Naive thymus-derived CD4-positive, alpha-beta T cell (primary cell): ENCODE data around the gene DPP6. TPM values are rescaled to one million over a fixed set of nuclear protein-coding genes. Genes with fewer than 3 reads are reported as not detected.
A peak's percentile ranks its signal among the peaks of the same experiment; 100 is the strongest.
"Not testable (repeated sequence)": the region's sequence is repeated elsewhere in the genome, so short reads cannot be mapped to it uniquely, and the experiment has no call there.

ENCODE experiments used
- ATAC-seq: fragments of 150-1000 bp; cut with Tn5 transposase; 2 replicates; pipeline ENCODE4 v1.10.0; 2021; ENCODE audit warnings: mild to moderate bottlenecking, moderate library complexity
- CTCF ChIA-PET: fragments of 350-600 bp; sonication (Branson Sonifier 250); formaldehyde crosslinking; loops from one replicate; lab custom pipeline; 2021; ENCODE audit warnings: antibody characterized with exemption; lab: Charles Lee
- POLR2A ChIA-PET: fragments of 350-600 bp; sonication (Branson Sonifier 250); formaldehyde crosslinking; loops from one replicate; lab custom pipeline; 2021; ENCODE audit warnings: antibody characterized with exemption, inconsistent platforms; lab: Charles Lee
- DNase-seq, 9 donors: peaks; one replicate each; pipeline versions ENCODE4 v3.0.0 to v3.0.0-alpha.2; 2020 to 2022; ENCODE audit warnings: mixed read lengths in 1 of 9
- H3K27ac ChIP-seq: one replicate; pipeline ENCODE4 v1.7.0; 2013; ENCODE audit warnings: mild to moderate bottlenecking, low read depth, low read length, moderate library complexity
- H3K27me3 ChIP-seq, 2 donors: one replicate each; pipeline ENCODE4 v1.7.0; 2013; ENCODE audit warnings: low read length in 2 of 2, mild to moderate bottlenecking in 2 of 2, moderate library complexity in 2 of 2; ENCODE audit not compliant: control insufficient read depth in 2 of 2, insufficient read depth in 2 of 2
- H3K36me3 ChIP-seq, 3 experiments: 1 replicate in 2 of 3; 2 replicates in 1 of 3; pipeline ENCODE4 v1.7.0; 2013; ENCODE audit warnings: low read length in 3 of 3, mild to moderate bottlenecking in 3 of 3, moderate library complexity in 1 of 3; ENCODE audit not compliant: insufficient read depth in 3 of 3, control insufficient read depth in 2 of 3
- H3K4me1 ChIP-seq, 2 donors: one replicate each; pipeline ENCODE4 v1.7.0; 2013; ENCODE audit warnings: low read length in 2 of 2, mild to moderate bottlenecking in 2 of 2, moderate library complexity in 1 of 2; ENCODE audit not compliant: control insufficient read depth in 2 of 2, insufficient read depth in 2 of 2
- H3K4me3 ChIP-seq: 2 replicates; pipeline ENCODE4 v1.7.0; 2013; ENCODE audit warnings: mild to moderate bottlenecking, low read length
- H3K9me3 ChIP-seq, 3 experiments: 1 replicate in 2 of 3; 2 replicates in 1 of 3; pipeline ENCODE4 v1.7.0; 2013; ENCODE audit warnings: low read length in 3 of 3; ENCODE audit not compliant: control insufficient read depth in 2 of 3
- H3K27ac Mint-ChIP-seq, 9 donors: one replicate each; pipeline ENCODE4 v1.8.0; 2020 to 2022; ENCODE audit warnings: mixed read lengths in 9 of 9, mild to moderate bottlenecking in 8 of 9, moderate library complexity in 5 of 9, inconsistent platforms in 2 of 9
- H3K27me3 Mint-ChIP-seq, 5 donors: one replicate each; pipeline ENCODE4 v1.8.0; 2021 to 2022; ENCODE audit warnings: mixed read lengths in 5 of 5, mild to moderate bottlenecking in 1 of 5
- H3K36me3 Mint-ChIP-seq, 5 donors: one replicate each; pipeline ENCODE4 v1.8.0; 2020 to 2022; ENCODE audit warnings: mixed read lengths in 5 of 5, mild to moderate bottlenecking in 3 of 5, inconsistent platforms in 1 of 5
- H3K4me1 Mint-ChIP-seq, 7 donors: one replicate each; pipeline ENCODE4 v1.8.0; 2020 to 2022; ENCODE audit warnings: mixed read lengths in 7 of 7, mild to moderate bottlenecking in 3 of 7, inconsistent platforms in 1 of 7
- H3K4me3 Mint-ChIP-seq, 10 donors: one replicate each; pipeline ENCODE4 v1.8.0; 2020 to 2022; ENCODE audit warnings: mild to moderate bottlenecking in 10 of 10, mixed read lengths in 10 of 10, moderate library complexity in 6 of 10, inconsistent platforms in 2 of 10
- H3K9me3 Mint-ChIP-seq, 11 donors: one replicate each; pipeline ENCODE4 v1.8.0; 2020 to 2022; ENCODE audit warnings: mixed read lengths in 11 of 11, mild to moderate bottlenecking in 4 of 11, inconsistent platforms in 1 of 11, moderate library complexity in 1 of 11
- intact Hi-C, 2 donors: fragments of 100-400 bp; cut with micrococcal nuclease; formaldehyde crosslinking; loops; one replicate each; pipeline ENCODE4 v1.15.1; 2023
- polyA plus RNA-seq, 2 donors: library from polyadenylated mRNA; unstranded; fragments of 300-500 nt; fragmentation: Illumina TruSeq; gene quantifications; one replicate each; pipeline ENCODE4 v1.2.3, GENCODE V29; 2021
- total RNA-seq, 6 experiments: library from RNA in 5 of 6; stranded (reverse) in 5 of 6; gene quantifications; 1 replicate in 5 of 6; 2 replicates in 1 of 6; pipeline ENCODE4 v1.2.3 and lab custom pipeline; 2021 to 2026

DPP6 gene
- total and polyA plus RNA-seq, 7 experiments from 2014 or later: not detected

DNA sequence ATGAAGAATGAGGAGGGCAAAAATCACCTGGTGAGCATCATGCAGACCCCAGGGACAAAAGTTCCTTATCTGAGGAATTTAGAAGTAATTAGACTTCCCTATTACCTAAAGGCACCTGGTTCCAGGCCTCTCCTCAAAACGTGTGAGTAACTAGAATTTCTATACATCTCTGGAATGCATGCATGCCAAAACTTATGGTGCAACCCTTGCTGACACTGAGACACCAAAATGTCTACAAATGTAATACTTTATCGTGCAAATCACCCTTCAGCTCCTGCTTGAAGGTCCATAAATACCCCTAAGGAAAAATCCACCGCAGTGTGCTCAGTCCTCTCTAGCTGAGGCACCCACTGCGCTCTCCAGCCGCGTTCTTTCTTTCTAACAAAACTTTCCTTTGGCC lies 866.5 kb downstream of the DPP6 start:
- CTCF ChIA-PET: interaction anchor here (0.5 to 1.4 kb wide), 3 partner anchors 8 to 90 kb away, joined by 3 to 4 read pairs (median 3); no protein-coding TSS in a partner anchor
- Mint-ChIP-seq H3K4me1 (peaks cover 2 to 6% (median 3%) of the 10 kb centered on the region in 7 donors), H3K4me3 (no peak overlapping the region), H3K27ac (peak overlapping the region in 1 of 9 donors; percentile 30), H3K9me3 (peaks cover 0 to 2% (median 0%) of the 10 kb centered on the region in 11 donors), H3K36me3 (no peaks in the 10 kb centered on the region), H3K27me3 (peaks cover 3 to 13% (median 6%) of the 10 kb centered on the region in 5 donors)
- Histone ChIP-seq H3K27me3 (no peaks in the 10 kb centered on the region), H3K4me1 (no peaks in the 10 kb centered on the region), H3K9me3 (no peaks in the 10 kb centered on the region), H3K36me3 (no peaks in the 10 kb centered on the region), H3K27ac (no peak overlapping the region), H3K4me3 (no peak overlapping the region)
- DNase-seq: no peak
- intact Hi-C loops: no loop called here
- POLR2A ChIA-PET: no interaction called here
- no peak for ATAC-seq

DNA sequence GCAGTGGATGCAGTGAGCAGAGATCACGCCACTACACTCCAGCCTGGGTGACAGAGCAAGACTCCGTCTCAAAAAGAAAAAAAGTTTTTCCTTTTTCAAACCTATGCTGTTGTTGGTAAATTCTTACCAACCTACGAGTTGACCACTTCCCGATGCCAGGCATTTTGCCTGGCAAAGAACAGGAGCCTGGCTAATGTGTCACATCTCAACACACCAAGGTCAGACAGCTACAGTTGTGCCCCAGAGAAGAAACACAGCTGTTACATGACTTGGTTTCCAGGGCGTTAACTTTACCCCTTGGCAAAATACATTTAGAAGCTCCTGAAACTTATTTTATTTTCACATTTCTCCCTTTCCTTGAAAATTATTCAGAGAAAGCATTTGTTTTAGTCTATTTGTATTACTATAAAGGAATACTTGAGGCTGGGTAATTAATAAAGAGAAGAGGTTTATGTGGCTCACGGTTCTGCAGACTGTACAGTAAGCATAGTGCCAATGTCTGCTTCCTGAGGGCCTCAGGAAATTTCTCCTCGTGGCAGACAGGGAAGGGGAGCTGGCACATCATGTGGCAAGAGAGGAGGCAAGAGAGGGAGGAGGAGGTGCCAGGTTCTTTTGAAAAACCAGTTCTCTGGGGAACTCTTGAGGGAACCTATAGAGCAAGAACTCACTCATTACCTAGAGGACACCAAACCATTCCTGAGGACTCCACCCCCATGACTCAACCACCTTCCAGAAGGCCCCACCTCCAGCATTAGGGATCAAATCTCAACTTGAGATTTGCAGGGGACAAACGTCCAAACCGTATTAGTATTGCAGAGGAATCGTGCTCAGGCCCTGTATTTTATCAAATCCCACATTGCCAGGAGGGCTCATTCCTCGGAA lies 867.4 kb downstream of the DPP6 start:
- H3K4me3 ChIP-seq: no peak overlapping the region
- DNase-seq (no peak), ATAC-seq (no peak)
- no peaks in the 10 kb centered on the region for H3K27me3 ChIP-seq
- H3K36me3 ChIP-seq: no peaks in the 10 kb centered on the region
- ChIA-PET CTCF (interaction anchor here (0.7 kb wide), 1 partner anchor 8 kb away, joined by 3 read pairs; no protein-coding TSS in a partner anchor), POLR2A (no interaction called here)
- H3K4me1 Mint-ChIP-seq: peaks cover 0 to 3% (median 0%) of the 10 kb centered on the region in 7 donors
- peaks cover 0 to 2% (median 0%) of the 10 kb centered on the region in 11 donors for H3K9me3 Mint-ChIP-seq
- intact Hi-C loops: no loop called here
- no peak overlapping the region for H3K27ac Mint-ChIP-seq
- no peak overlapping the region for H3K27ac ChIP-seq
- H3K4me1 ChIP-seq: no peaks in the 10 kb centered on the region
- no peaks in the 10 kb centered on the region for H3K36me3 Mint-ChIP-seq
- no peak overlapping the region for H3K4me3 Mint-ChIP-seq
- no peaks in the 10 kb centered on the region for H3K9me3 ChIP-seq
- H3K27me3 Mint-ChIP-seq: peaks cover 0 to 9% (median 3%) of the 10 kb centered on the region in 5 donors

DNA sequence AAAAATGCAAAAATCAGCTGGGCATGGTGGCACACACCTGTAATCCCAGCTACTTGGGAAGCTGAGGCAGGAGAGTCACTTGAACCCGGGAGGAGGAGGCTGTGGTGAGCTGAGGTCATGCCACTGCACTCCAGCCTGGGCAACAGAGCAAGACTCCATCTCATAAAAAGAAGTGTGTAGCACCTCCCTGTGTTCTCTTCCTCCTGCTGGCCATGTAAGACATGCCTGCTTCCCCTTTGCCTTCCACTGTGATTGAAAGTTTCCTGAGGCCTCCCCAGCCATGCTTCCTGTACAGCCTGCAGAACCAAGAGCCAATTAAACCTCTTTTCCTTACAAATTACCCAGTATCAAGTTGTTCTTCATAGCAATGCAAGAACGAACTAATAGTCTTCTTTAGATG lies 870.3 kb downstream of the DPP6 start:
- CTCF ChIA-PET: interaction anchor here (4.4 kb wide), 1 partner anchor 9 kb away, joined by 20 read pairs; no protein-coding TSS in a partner anchor
- H3K4me3 ChIP-seq, H3K27ac ChIP-seq: not testable (repeated sequence)

DNA sequence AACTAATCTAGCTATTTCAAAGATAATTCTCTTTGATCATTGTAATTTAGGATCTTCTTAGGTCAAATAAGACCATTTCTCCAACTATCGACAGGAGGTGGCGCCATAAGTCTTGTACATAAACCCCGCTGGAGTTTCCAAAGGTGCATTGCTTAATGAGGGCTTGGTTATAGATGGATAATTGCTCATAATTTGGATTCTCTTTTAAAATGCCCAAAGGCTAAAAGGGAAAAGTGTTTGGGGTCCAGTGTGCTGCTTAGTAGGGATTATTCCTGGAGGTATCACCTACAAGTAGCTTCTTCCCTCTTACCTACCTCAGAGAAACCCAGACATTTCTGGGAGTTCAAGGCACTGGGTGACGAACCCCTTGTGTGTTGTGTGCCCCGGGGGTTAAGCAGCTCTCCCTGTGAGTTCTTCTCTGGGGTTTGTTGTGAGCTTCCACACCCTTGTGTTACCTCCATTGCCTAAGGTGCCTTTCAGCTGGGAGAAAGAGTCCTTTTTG lies 875.5 kb downstream of the DPP6 start:
- H3K27ac Mint-ChIP-seq: peak overlapping the region; percentile 95 to 99 (median 98)
- Histone ChIP-seq H3K9me3 (no peaks in the 10 kb centered on the region), H3K27me3 (no peaks in the 10 kb centered on the region), H3K4me1 (peaks cover 13 to 17% of the 10 kb centered on the region in 2 donors), H3K36me3 (no peaks in the 10 kb centered on the region), H3K27ac (peak overlapping the region; percentile 90), H3K4me3 (peak overlapping the region; percentile 81)
- H3K36me3 Mint-ChIP-seq: peaks cover 0 to 7% (median 3%) of the 10 kb centered on the region in 5 donors
- no peaks in the 10 kb centered on the region for H3K9me3 Mint-ChIP-seq
- H3K27me3 Mint-ChIP-seq: peaks cover 0 to 17% (median 0%) of the 10 kb centered on the region in 5 donors
- intact Hi-C loops: loop anchor here (1.0 to 5.0 kb wide), 17 partner anchors 14 to 841 kb away; partner anchors contain the start of genes HTR5A (in 2 of the 2), INSIG1 (in 2 of the 2) and PAXIP1 (in 2 of the 2)
- CTCF ChIA-PET: interaction anchor here (0.6 to 2.7 kb wide), 23 partner anchors 8 to 663 kb away, joined by 3 to 40 read pairs (median 4); no protein-coding TSS in a partner anchor
- H3K4me1 Mint-ChIP-seq: peaks cover 14 to 40% (median 34%) of the 10 kb centered on the region in 7 donors
- peak overlapping the region; percentile 92 to 100 (median 94) for H3K4me3 Mint-ChIP-seq
- POLR2A ChIA-PET: interaction anchor here (0.6 to 2.9 kb wide), 10 partner anchors 13 to 417 kb away, joined by 3 to 17 read pairs (median 4); partner anchors contain the start of genes INSIG1 and PAXIP1
- DNase-seq: peak; percentile 19 to 82 (median 73)
- peak; percentile 76 for ATAC-seq

More for the DNA sequence above, 870.3 kb downstream of the DPP6 start:
- H3K4me3 Mint-ChIP-seq, POLR2A ChIA-PET, H3K36me3 Mint-ChIP-seq, H3K36me3 ChIP-seq, ATAC-seq, H3K4me1 Mint-ChIP-seq, H3K9me3 Mint-ChIP-seq, H3K4me1 ChIP-seq, H3K27me3 ChIP-seq, DNase-seq, H3K27ac Mint-ChIP-seq, intact Hi-C loops, H3K9me3 ChIP-seq: not testable (repeated sequence)
- peaks cover 0 to 23% (median 0%) of the 10 kb centered on the region in 5 donors for H3K27me3 Mint-ChIP-seq

DNA sequence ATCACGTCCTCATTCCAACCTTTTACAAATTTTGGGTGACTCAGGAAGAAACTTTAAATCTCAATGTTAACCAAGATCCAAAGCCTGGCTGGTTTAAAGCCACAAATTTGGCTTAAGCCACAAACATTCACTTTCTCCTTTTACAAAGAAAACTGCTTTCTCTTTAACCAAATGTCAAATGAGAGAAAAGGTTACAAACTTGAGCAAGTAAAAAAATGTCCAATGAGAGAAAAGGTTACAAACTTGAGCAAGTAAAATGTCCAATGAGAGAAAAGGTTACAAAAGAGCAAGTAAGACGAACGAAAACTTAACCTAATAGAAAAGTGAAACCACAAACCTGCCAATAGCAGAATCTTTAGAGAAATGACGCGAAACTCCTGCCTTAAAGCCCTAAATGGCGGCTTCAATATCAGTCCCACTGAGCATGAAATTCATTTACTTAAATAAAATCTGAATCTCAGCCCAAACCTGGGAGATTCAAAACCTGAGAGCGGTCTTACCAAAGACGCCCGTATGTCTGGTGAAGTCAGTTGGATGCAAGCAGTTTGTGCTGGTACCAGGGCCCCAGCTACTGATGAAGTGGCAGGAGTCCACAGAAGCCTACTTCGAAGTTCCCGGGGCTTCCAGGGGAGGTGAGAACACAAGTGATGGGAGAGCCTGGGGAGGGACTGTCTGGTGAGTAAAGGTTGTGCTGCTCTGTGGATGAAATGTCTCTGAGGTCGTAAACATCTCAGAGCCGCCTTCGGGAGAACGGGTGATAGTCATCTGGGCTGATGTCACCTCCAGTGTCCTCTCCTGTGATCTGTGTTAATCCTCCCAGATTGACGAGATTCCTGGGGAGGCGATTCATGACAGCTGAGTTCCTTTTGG lies 876.2 kb downstream of the DPP6 start:
- Mint-ChIP-seq H3K4me3 (peak overlapping the region; percentile 92 to 100 (median 94)), H3K4me1 (peaks cover 14 to 40% (median 34%) of the 10 kb centered on the region in 7 donors), H3K9me3 (peaks cover 0 to 4% (median 2%) of the 10 kb centered on the region in 11 donors), H3K36me3 (peaks cover 2 to 14% (median 8%) of the 10 kb centered on the region in 5 donors), H3K27me3 (peaks cover 0 to 16% (median 0%) of the 10 kb centered on the region in 5 donors), H3K27ac (peak overlapping the region; percentile 95 to 99 (median 98))
- Histone ChIP-seq H3K27me3 (no peaks in the 10 kb centered on the region), H3K4me3 (peak overlapping the region; percentile 81), H3K27ac (peak overlapping the region; percentile 90), H3K9me3 (no peaks in the 10 kb centered on the region), H3K36me3 (no peaks in the 10 kb centered on the region), H3K4me1 (peaks cover 13 to 17% of the 10 kb centered on the region in 2 donors)
- ChIA-PET CTCF (interaction anchor here (0.7 to 2.7 kb wide), 15 partner anchors 9 to 662 kb away, joined by 3 to 40 read pairs (median 4); no protein-coding TSS in a partner anchor), POLR2A (interaction anchor here (0.6 to 2.9 kb wide), 11 partner anchors 13 to 417 kb away, joined by 3 to 17 read pairs (median 4); partner anchors contain the start of genes INSIG1 and PAXIP1)
- intact Hi-C loops: loop anchor here (1.0 to 5.0 kb wide), 13 partner anchors 14 to 836 kb away; partner anchors contain the start of genes HTR5A (in 2 of the 2), INSIG1 (in 2 of the 2) and PAXIP1 (in 2 of the 2)
- ATAC-seq: peak; percentile 90
- peak; percentile 24 to 96 (median 94) for DNase-seq
